HG03097 (cell line): Measurements from ENCODE around the gene PTPN6.

Experiments used
- ATAC-seq: cut with Tn5 transposase; IDR thresholded peaks from one replicate; pipeline ENCODE4 v1.9.1; 2021; ENCODE audit not compliant: unreplicated experiment, low FRiP score

The PTPN6 gene

GRCh38 chr12:6921996-6922946 is 28.9 kb upstream of the PTPN6 start:
- no peak for ATAC-seq

- ATAC-seq, result no peak
Measured at GRCh38 chr12:6923003-6923732, 28.0 kb upstream of the PTPN6 start.

DNA sequence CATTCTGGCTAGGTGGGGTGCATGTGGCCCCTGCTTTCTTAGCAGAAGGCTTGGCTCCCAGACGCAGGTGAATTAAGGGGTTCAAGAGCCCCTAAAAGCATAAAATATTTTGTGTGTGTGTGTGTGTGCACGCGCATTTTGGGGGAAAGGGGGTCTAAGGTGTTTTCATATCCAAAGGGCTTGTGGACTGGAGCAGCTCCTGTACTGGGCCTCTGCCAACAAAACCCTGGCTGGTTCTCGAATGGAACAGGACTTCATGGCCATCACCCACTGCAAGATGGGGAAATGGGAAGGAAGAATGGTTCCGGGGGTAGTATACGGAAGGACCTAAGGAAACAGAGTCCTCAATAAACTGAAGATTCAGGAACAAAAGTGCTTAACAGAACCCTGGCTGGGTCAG is 27.3 kb upstream of the PTPN6 start:
- no peak for ATAC-seq

- ATAC-seq, result no peak
Measured at GRCh38 chr12:6925239-6925539, 26.0 kb upstream of the PTPN6 start.

DNA sequence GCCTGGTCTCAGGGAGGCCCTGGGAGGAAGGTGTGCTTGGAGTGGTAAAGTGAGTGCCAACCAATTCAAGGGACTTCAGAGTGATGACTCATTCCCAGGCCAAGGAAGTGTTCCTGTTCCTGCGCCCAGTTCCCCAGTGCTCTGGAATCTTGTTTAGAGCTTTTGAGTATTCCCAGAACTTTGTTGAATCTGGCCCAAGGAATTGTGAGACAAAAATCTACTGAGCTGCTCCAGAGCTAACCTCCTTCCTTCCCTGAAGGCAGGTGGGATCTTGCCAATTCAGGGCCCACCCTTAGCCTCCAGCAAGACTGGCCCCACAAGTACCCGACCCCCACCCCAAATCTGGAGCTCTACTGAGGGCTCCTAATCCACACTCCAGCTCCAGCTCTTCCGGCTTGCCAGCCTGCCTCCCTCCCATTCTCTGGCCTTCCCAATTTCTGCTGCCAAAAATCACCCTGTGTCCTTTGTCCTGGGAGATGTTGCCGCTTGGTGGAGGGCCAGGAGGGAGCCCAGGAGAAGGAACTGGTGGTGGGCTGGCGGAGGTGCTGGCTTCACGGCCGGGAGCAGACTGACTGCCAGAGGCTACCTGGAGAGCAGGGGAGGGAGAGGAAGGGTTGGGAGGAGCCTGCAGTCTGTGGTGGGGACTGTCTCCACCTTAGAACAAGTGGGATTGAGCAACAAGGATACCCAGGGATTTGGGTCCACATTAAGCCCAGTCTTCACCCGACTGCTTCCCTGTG is 25.4 kb upstream of the PTPN6 start:
- ATAC-seq, result no peak

- ATAC-seq, result no peak
Measured at GRCh38 chr12:6927379-6928021, 23.7 kb upstream of the PTPN6 start, which contains the start of gene ATN1. Gene ATN1, plus strand, starts transcription at chr12:6927959. Its CDS starts 6,043 bp downstream, at chr12:6934002.

DNA sequence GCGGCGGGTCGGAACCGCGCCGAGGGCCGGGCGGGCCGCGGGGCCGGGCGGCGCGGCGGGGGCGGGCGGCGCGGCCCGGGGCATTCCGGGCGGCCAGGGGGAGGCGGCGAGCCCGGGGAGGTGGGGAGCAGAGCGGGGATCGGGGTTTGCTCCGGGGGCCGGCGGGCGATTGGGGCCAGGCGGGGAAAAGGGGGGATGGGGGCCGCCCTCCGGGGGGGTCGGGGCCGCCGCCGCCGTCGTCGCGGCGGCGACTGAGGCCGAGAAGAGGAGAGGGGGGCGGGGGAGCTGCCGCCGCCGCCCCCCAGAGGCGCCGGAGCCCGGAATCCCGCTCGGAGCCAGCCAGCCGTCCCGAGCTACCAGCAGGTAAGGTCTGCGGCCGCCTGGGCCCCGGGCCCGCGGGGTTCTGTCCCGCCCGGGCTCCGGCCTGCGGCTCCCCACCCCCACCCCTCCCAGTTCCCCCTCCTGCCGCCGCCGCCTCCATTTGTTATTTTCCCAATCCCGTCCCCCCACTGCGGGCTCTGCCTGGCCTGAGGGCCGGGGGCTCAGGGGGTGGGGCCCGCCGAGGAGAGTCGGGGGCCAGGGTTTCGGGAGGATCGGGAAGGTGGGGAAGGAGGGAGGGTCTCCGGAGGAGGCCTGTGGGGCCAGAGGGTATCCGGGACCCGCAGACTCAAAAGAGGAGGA is 23.0 kb upstream of the PTPN6 start:
- ATAC-seq, result no peak

- ATAC-seq, result no peak
Measured at GRCh38 chr12:6928703-6929407, 22.3 kb upstream of the PTPN6 start.

- no peak for ATAC-seq
Measured at GRCh38 chr12:6929466-6930452, 21.4 kb upstream of the PTPN6 start.

- ATAC-seq, result no peak
Measured at GRCh38 chr12:6932766-6933165, 18.4 kb upstream of the PTPN6 start.

GRCh38 chr12:6934110-6934509 is 17.0 kb upstream of the PTPN6 start:
- no peak for ATAC-seq

- ATAC-seq, result no peak
Measured at GRCh38 chr12:6935371-6936193, 15.6 kb upstream of the PTPN6 start.

- no peak for ATAC-seq
Measured at GRCh38 chr12:6936194-6936635, 14.9 kb upstream of the PTPN6 start.

GRCh38 chr12:6936636-6937480 is 14.3 kb upstream of the PTPN6 start:
- ATAC-seq, result no peak

DNA sequence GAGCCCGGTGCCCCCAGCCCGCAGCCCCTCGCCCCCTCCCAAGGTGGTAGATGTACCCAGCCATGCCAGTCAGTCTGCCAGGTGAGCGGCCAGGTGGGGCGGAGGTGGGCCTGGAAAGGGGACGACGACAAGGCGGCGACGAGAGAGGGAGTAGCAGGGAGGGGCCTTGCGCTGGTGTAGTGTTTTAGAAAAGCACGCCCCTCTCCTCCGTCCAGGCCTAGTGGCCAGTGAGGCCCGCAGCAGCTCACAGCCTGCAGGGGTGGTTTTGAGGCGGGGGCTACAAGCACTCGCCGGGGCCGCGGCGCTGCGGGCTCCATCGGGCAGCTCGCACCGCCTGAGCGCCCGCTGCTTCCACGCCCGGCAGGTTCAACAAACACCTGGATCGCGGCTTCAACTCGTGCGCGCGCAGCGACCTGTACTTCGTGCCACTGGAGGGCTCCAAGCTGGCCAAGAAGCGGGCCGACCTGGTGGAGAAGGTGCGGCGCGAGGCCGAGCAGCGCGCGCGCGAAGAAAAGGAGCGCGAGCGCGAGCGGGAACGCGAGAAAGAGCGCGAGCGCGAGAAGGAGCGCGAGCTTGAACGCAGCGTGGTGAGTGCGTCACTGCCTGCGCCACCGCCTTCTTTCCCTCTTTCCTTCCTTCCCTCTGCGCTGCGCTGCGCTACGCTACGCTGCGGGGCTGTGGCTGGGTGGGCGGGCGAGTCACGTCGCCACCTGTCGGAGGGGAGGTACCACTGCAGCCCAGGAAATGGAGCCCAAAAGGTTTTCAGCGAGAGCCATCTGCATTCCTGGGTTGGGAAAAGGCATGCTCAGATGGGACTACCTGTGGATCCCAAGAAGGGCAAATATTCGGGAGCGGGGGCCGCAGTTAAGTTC is 13.4 kb upstream of the PTPN6 start:
- ATAC-seq, result peak; percentile 84
